OCI-LY7 (cell line): ENCODE data around the gene ARMC7.

Experiments
- CTCF ChIP-seq: fragments of 200-600 bp; sonication (generic); conservative IDR thresholded peaks from 2 replicates; pipeline ENCODE4 v1.5.1; 2014; ENCODE audit warnings: mild to moderate bottlenecking, antibody characterized with exemption, low read length, moderate library complexity, mixed read lengths
- EZH2phosphoT487 ChIP-seq: fragments of 200-600 bp; sonication (generic); IDR thresholded peaks from 2 replicates; pipeline ENCODE4 v1.6.1; 2018; ENCODE audit warnings: low read depth, borderline replicate concordance, mild to moderate bottlenecking, mixed run types, antibody characterized with exemption, low read length, moderate library complexity, mixed read lengths

GRCh38 chr17:75075597-75076336 is 34.0 kb upstream of the ARMC7 start:
- TF ChIP-seq CTCF (no peak), EZH2phosphoT487 (no peak)
